GM18511 (cell line): Measurements from ENCODE around the gene THY1.
"Not testable (repeated sequence)": the region's sequence is repeated elsewhere in the genome, so short reads cannot be mapped to it uniquely, and the experiment has no call there.

Experiments
- ATAC-seq: cut with Tn5 transposase; IDR thresholded peaks from one replicate; pipeline ENCODE4 v1.9.1; 2021; ENCODE audit warnings: mild to moderate bottlenecking, moderate library complexity; ENCODE audit not compliant: unreplicated experiment

The THY1 gene

GRCh38 chr11:119446434-119446833 is 23.5 kb upstream of the THY1 start:
- ATAC-seq: no peak

- ATAC-seq: no peak
Measured at GRCh38 chr11:119445850-119446249, 22.9 kb upstream of the THY1 start.

DNA sequence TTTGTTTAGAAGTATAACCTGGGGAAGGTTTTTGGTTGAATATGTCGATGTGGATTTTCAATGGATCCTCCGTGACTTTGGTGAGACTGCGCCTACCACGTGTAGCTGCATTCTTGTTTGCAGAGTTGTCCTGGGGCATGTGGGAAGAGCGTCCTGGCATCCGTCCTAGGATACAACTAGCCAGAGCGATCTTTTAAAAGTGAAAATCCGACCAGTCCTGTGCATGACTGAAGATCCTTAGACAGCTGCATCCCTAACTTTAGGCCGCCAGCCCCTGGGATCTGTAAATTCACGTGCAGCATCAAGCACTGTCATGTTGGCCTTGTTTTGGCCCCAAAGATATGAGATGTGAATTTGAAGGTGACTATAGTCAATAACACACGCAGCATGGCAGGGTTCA is 22.4 kb upstream of the THY1 start:
- ATAC-seq: no peak

- no peak for ATAC-seq
Measured at GRCh38 chr11:119441898-119442243, 18.9 kb upstream of the THY1 start.

DNA sequence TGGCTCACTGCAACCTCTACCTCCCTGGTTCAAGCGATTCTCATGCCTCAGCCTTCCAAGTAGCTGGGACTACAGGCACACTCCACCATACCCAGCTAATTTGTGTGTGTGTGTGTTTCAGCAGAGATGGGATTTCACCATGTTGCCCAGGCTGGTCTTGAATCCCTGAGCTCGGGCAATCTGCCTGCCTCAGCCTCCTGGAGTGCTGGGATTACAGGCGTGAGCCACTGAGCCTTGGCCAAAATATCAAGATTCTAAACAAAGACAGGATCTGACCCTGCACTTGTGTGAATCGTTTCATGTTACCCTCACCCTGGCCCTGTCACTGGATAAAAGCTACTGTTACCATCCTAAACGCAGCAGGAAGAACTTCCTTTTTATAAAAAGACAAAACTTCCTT is 15.6 kb upstream of the THY1 start:
- no peak for ATAC-seq

DNA sequence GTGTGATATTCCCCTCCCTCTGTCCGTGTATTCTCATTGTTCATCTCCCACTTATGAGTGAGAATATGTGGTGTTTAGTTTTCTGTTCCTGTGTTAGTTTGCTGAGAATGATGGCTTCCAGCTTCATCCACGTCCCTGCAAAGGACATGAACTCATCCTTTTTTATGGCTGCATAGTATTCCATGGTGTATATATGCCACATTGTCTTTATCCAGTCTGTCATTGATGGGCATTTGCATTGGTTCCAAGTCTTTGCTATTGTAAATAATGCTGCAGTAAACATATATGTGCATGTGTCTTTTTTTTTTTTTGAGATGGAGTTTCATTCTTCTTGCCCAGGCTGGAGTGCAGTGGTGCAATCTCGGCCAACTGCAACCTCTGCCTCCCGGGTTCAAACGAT is 14.5 kb upstream of the THY1 start:
- not testable (repeated sequence) for ATAC-seq

DNA sequence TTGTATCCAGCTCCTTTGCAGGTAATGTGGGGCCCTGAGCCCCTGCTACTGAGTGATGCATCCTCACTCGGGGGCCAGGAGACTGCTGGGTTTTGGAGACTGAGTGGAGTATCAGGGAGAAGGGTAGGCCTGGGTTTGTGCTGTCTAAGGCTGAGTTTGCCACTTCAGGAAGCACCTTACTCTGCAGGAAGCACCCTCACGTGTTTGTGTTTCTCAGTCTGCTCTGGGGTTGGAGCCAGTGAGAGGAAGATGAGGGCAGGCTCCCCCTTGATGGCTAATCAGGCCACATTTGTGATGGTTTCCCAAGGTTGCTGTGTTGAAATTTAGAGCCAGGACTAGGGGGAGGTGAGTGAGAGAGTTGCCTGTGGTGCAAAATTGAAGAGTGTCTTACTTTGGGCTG is 13.7 kb upstream of the THY1 start:
- no peak for ATAC-seq

DNA sequence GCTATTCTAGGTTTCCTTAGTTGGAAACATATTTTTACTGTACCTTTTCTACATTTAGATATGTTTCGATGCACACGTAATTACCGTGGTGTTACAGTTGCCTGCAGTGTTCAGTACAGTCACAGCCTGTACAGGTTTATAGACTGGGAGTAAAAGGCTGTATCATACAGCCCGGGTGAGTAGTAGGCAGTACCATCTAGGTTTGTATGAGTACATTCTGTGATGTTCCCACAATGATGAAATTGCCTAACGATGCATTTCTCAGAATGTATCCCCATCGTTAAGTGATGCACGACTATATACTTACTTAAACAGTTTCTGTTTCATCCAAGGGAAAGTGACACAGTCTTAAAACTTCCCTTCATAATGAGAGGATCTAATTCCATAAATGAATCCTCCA is 13.1 kb upstream of the THY1 start:
- ATAC-seq: no peak

DNA sequence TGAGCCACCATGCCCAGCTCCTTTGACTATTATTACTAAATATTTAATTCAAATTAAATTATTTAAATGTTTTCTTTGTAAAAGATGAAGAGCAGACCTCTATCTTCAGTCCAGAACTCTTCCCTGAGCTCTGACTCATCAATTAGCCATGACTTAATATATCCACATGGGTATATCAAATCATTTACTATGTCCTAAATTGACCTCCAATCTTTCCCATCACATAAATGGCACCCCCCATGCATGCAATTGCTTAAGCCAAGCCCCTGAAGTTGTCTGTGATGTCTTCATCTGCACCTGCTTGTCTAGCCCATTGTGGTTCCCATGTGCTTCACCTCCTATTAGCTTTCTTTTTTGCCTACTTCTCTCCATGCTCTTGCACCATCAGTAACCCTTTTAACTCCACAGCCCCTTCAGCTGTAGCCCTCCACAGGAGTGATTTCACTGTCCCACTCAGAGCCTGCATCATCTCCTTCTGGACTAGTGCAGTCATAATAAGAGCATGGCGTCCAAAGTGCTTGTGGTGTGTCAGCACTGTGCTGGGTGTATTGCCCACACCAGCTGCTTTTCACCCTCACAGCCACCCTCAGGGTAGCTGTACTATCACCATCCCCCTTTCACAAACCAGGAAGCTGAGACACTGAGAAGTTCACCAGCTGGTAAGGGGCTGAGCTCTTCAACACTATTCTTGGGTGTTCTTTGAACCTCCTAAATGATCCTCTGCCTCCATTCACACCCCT is 11.8 kb upstream of the THY1 start:
- ATAC-seq: no peak

DNA sequence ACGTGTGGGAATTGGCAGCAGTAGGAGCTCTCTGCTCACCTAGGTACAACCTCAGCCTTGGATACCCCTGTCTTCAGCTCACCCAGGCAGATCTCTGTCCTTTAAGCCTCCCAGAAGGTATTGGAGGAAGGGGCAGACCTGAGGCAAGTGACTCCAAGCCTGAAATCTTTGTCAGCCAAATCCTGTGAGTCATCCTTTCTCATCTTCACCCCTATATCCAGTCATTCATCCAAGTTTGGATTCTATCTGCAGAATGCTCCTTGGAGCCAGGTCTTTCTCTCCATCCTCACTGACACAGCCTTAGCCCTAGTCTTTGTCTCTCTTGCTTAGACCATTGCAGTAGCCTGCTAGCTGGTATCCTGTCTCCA is 10.4 kb upstream of the THY1 start:
- no peak for ATAC-seq

DNA sequence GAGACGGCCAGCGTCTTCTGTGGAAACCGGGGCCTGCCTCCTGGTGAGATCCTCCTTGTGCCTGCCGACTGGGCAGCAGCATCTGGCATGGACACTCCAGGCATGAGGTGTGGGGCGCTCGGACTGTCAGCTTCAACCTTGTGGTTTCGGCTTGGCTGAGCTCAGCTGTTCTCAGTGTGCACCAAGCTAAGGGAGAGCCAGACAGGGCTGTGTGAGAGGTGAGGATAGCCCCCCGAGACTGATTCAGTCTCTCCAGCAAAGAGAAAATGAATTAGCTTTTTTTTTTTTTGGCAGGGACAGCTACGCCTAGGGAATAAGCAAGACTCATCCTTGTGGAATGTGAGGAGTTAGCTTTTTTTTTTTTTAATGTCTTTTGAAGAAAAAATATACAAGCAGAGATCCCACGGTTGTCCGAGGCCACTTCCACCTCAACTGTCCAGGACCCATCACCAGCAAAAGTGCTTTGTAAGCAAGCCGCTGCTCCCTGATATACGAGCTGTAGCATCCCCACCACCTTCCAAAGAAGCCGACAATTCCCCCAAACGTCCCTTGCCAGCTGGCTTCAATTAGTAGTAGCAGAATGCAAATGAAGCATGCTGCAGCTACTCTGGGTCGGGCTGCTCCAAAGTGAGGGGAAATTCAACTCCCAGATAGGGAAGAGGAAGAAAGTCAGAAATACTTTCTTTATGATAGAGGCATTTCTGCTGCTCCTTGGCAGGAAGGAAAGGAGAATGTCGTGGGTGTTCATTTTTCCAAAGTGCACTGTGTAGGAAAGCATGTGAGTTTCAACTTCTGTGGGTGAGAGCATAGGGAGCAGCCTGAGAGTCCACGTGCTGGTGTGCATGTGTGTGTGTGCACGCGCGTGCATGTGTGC is 9.7 kb upstream of the THY1 start:
- no peak for ATAC-seq

DNA sequence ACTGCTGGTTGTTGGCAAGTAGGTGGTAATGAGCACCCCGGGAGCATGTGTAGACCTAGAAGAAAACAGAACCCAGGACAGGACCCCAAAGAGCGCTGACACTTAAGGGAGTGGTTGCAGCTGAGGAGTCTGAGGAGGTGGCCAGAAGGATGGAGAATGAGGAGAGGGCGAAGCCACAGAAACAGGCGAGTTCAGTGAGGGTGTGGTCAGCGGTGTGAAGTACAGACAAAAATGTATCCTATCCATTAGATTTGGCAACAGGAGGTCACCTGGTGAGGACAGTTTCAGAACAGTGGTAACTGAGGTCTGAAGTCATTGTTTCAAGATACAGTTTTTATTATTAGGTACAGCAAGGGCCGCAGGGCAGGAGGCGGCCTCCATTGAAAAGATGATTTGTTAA is 8.6 kb upstream of the THY1 start:
- no peak for ATAC-seq

DNA sequence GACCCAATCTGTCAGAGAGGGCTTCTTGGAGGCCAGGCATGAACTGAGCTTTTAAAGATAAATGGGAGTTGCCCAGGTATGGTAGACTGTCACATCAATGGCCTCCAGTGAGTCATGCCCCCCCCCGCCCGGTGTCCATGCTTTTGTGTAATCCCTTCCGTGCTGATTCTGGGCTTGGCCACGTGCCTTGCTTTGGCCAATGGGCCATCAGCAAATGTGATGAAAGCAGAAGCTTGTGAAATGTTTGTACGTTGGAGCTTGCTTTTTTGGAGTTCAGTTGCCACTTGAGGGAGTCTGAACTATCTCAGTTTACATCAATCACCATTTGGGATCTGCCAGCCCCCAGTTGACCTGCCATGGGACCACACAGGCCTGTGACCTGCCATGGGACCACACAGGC is 4.3 kb upstream of the THY1 start:
- ATAC-seq: no peak

GRCh38 chr11:119426142-119426541 is 3.2 kb upstream of the THY1 start:
- no peak for ATAC-seq

- no peak for ATAC-seq
Measured at GRCh38 chr11:119424775-119425174, 1.8 kb upstream of the THY1 start.

DNA sequence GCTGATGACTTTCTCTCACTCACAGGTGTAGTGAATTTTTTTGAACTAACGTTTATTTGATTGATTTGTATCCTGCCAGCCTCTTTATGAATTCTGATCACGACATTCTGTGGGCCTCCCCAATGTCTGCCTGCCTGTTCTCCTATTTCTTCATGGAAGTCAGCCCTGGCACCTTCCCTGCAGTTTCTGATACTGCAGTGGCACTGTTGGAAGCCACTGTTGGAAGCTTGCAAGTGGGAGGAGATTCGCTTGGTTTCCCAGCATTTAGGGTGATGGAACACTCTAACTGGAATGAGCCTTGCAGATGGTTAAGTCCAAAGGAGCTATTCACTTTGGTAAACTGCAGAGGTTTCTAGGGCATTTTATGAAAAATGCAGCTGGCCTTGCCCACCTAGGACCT is 1.3 kb upstream of the THY1 start:
- no peak for ATAC-seq

DNA sequence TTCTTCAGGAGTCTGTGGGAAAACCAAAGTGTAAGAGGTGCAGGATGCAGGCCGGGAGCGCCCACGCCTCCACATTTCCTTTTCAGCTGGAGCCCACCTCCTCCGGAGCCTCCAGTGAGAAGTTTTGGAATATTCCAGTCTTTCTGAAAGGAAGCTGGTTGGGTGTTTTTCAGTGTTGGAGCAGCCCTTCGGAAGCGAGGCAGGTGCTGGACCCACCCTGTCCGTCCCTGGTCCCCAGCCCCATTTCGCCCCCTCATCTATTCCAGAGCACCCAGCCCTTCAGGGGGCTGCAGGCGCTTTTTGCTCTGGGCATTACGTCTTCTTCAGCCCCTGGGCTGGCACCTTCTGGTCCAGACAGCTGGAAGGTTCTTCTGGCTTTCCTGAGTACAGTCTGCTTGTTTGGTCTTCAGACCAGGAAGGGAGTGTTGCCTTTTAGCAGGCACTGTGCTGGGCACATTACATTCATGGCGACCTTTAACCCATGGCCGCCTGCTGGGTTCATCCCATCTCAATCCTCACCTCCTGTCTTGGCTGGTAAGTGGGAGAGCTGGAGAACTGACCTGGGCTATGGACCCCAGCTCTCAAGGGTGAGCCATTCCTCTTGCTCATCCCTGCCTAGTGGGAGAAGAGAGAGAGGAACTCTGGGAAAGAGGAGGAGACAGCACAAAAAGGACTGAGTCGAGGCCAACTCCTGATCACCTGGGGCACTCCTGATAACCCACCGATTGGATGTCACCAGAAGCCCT is 710 bp upstream of the THY1 start:
- no peak for ATAC-seq

DNA sequence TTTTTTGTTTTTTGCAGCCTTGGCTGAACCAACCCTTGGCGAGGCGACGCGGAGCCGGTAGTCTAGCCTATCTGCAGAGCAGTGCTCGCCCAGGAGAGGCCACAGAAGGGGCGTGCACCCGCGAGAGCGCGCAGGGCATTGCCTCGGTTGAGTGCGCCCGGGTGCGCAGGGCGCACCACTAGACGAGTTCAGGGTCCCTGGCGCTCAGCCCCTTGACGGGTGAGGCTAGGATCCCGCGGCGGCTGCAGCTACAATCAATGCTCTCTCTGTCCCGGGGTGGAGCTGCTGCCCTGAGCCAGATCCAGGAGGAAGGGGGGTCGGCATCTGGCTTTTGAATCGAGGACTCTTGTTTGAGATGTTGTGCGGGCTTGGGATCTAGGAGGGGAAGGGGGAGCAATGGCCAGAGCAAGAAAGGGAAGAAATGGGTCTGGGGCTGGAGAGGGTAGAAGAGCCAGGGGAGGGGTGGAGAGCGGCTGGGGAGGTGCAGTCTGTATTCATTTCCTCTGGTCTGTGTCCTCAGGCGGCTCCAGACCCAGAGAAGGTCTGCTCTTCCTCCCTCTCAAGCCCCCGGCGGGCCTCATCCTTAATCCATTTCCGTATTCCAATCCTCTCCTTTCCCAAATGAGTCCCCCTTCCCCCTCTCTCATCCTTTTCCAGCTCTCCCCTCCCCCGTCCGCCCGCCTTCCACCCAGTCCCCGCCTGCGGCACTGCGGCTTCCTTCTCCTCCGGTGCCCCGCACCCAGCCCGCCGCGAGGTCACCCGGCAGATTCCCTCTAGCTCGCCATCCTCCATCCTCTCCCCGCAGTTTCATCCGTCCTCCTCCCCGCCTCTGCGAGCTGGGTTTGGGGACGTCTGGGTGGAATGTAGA is 797 bp downstream of the THY1 start:
- ATAC-seq: no peak

GRCh38 chr11:119421351-119421750 is 1.6 kb downstream of the THY1 start:
- no peak for ATAC-seq

DNA sequence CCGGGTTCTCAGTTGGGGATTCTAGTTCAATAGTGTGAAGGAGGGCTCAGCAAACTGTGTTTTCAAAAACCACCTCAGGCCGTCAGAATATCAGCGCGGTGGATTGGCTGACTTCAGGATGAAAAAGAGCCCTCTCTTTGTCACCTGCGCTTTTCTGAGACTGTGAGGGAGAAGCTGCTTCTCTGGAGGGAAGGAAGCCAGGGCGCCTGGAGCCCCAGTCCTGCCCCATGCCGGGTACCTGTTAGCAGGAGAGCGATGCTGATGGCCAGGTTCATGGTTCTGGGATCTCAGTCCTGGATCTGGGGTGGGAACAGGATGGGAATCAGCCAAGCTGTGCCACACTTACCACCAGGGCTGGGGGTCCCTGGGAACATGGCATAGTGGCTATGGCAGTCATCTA is 2.3 kb downstream of the THY1 start:
- no peak for ATAC-seq
